Measurements from ENCODE around the gene RCOR2. TPM values are rescaled to one million over a fixed set of nuclear protein-coding genes. Genes with fewer than 3 reads are reported as not detected.

Gene RCOR2
- total and polyA plus RNA-seq, 2 of the 13 experiments (the other 11 are each of a cell fraction or from before 2014, with no cell fraction given): 8.3 to 8.5 TPM

DNA sequence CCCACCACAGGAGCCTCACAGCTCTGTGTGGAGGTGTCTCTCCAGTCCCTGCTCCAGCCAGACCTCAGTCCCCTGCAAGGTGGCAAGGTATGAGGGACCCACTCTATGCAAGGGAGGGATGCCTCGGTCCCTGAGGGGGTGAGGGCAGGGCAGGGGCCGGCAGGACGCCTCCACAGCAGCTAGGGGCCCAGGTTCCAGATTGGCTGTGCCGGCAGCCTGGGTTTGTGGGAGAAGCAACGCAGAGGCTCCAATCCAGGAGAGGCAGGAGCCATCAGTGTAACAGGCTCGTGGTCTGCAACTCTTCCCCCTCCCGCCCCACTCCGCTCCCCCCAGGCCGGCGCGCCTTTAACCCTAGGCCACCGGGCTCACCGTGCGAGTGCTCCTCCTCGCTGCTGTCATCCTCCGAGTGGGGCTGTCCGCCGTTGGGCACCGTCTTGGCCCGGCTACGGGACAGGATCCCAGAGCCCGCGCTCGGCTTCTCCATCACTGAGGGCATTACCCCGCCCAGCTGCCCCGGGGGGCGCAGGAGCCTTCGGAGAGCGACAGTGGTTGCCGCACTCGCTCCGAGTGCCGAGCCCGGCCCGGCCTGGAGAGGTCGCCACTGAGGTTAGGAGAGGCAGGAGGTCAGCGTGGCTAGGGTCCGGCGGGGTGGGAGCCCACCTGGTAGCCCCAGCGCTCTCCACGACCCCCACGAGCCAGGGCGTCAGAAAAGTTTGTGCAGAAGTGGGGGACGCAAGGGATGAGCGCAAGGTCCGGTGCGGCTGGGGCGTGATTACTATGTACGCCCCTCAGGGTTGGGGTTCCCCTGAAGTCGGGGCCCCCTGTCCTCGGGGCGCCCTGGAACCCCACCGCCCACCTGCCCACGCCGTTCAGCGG lies 765 bp downstream of the RCOR2 start (continued):
- TF ChIP-seq POLR2AphosphoS2 (IDR thresholded peaks at IDR 0.05; ENCODE audit: low read depth, low read length): no peak
- peak; percentile 31 for TF ChIP-seq MED8 (CRISPR knock-in tag; IDR thresholded peaks at IDR 0.05; ENCODE audit: insufficient replicate concordance)
- TF ChIP-seq, protein P1, sequence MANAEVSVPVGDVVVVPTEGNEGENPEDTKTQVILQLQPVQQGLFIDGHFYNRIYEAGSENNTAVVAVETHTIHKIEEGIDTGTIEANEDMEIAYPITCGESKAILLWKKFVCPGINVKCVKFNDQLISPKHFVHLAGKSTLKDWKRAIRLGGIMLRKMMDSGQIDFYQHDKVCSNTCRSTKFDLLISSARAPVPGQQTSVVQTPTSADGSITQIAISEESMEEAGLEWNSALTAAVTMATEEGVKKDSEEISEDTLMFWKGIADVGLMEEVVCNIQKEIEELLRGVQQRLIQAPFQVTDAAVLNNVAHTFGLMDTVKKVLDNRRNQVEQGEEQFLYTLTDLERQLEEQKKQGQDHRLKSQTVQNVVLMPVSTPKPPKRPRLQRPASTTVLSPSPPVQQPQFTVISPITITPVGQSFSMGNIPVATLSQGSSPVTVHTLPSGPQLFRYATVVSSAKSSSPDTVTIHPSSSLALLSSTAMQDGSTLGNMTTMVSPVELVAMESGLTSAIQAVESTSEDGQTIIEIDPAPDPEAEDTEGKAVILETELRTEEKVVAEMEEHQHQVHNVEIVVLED (CRISPR knock-in tag; IDR thresholded peaks at IDR 0.05; ENCODE audit: borderline replicate concordance): no peak
- no peak for TF ChIP-seq GRHL1 (CRISPR knock-in tag; conservative IDR thresholded peaks at IDR 0.05)
- no peak for TF ChIP-seq U2AF2 (IDR thresholded peaks at IDR 0.05; ENCODE audit: low read depth, low read length)
- TF ChIP-seq, protein P2, sequence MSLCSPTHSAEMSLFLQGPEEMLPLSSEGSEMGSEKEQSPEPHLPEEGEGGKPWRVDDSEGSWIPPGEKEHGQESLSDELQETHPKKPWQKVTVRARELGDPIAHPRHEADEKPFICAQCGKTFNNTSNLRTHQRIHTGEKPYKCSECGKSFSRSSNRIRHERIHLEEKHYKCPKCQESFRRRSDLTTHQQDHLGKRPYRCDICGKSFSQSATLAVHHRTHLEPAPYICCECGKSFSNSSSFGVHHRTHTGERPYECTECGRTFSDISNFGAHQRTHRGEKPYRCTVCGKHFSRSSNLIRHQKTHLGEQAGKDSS (CRISPR knock-in tag; IDR thresholded peaks at IDR 0.05; ENCODE audit: borderline replicate concordance, low read depth): peak; percentile 37; the same call in 1 of the 2 replicates
- 0 out of 2 replicates have a peak, but pooled peaks have one; percentile 25 for TF ChIP-seq ZNF792 (CRISPR knock-in tag; IDR thresholded peaks at IDR 0.05)
- no peak for TF ChIP-seq NFRKB (IDR thresholded peaks at IDR 0.05)
- no peak for TF ChIP-seq ZNF556 (CRISPR knock-in tag; IDR thresholded peaks at IDR 0.05; ENCODE audit: borderline replicate concordance)
- TF ChIP-seq ZNF503 (CRISPR knock-in tag; IDR thresholded peaks at IDR 0.05): 0 out of 2 replicates have a peak, but pooled peaks have one; percentile 23
- TF ChIP-seq RELA (CRISPR knock-in tag; IDR thresholded peaks at IDR 0.05): no peak
- no peak for TF ChIP-seq ZNF678 (CRISPR knock-in tag; IDR thresholded peaks at IDR 0.05)
- no peak for TF ChIP-seq PRMT3 (CRISPR knock-in tag; IDR thresholded peaks at IDR 0.05; ENCODE audit: borderline replicate concordance, low read depth)
- TF ChIP-seq, protein P3, sequence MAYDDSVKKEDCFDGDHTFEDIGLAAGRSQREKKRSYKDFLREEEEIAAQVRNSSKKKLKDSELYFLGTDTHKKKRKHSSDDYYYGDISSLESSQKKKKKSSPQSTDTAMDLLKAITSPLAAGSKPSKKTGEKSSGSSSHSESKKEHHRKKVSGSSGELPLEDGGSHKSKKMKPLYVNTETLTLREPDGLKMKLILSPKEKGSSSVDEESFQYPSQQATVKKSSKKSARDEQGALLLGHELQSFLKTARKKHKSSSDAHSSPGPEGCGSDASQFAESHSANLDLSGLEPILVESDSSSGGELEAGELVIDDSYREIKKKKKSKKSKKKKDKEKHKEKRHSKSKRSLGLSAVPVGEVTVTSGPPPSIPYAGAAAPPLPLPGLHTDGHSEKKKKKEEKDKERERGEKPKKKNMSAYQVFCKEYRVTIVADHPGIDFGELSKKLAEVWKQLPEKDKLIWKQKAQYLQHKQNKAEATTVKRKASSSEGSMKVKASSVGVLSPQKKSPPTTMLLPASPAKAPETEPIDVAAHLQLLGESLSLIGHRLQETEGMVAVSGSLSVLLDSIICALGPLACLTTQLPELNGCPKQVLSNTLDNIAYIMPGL (CRISPR knock-in tag; IDR thresholded peaks at IDR 0.05; ENCODE audit: borderline replicate concordance in 1 of 2, low read depth in 1 of 2): peak; percentile 60 to 93; a peak in 3 of 4 replicates
- no peak for TF ChIP-seq ZNF225 (CRISPR knock-in tag; IDR thresholded peaks at IDR 0.05)
- TF ChIP-seq U2AF1 (optimal IDR thresholded peaks at IDR 0.05; ENCODE audit: low read depth, low read length): no peak
- TF ChIP-seq AGO2 (optimal IDR thresholded peaks at IDR 0.05; ENCODE audit: low read depth, low read length): peak; percentile 76
- TF ChIP-seq MTF1 (CRISPR knock-in tag; IDR thresholded peaks at IDR 0.05): no peak
- no peak for TF ChIP-seq PHF5A (CRISPR knock-in tag; IDR thresholded peaks at IDR 0.05; ENCODE audit: low read depth, unreplicated experiment)
- peak; percentile 44; the same call in 1 of the 2 replicates for TF ChIP-seq ZMYM3 (CRISPR knock-in tag; IDR thresholded peaks at IDR 0.05)
- no peak for TF ChIP-seq EEA1 (CRISPR knock-in tag; IDR thresholded peaks at IDR 0.05; ENCODE audit: borderline replicate concordance)

Measured in HepG2 (cell line).